Activated T-helper 1 cell treated with anti-CD3 and anti-CD28 coated beads, Interleukin-12 subunit alpha, Interleukin-12 subunit beta, Interleukin-2, Interleukin-4 antibody, amounts not matched to agents 30 ng/mL and 10 ng/mL and 1 ng/mL, durations not matched to agents 14 hours and 24 hours and 36 hours (primary cell): ENCODE data around the gene DPY19L1. TPM values are rescaled to one million over a fixed set of nuclear protein-coding genes. Genes with fewer than 3 reads are reported as not detected.
"Not testable (repeated sequence)": the region's sequence is repeated elsewhere in the genome, so short reads cannot be mapped to it uniquely, and the experiment has no call there.

ENCODE experiments used
- DNase-seq: peaks from one replicate; pipeline ENCODE4 v3.0.0; 2021; ENCODE audit warnings: low spot score
- H3K27ac Mint-ChIP-seq: one replicate; pipeline ENCODE4 v1.8.0; 2021; ENCODE audit warnings: mild to moderate bottlenecking, mixed read lengths
- H3K27me3 Mint-ChIP-seq: one replicate; pipeline ENCODE4 v1.8.0; 2022; ENCODE audit warnings: mild to moderate bottlenecking, moderate library complexity, mixed read lengths; ENCODE audit not compliant: insufficient read depth
- H3K36me3 Mint-ChIP-seq: one replicate; pipeline ENCODE4 v1.8.0; 2021; ENCODE audit warnings: low read depth, mixed read lengths
- H3K4me1 Mint-ChIP-seq: one replicate; pipeline ENCODE4 v1.8.0; 2021; ENCODE audit warnings: low read depth, mixed read lengths
- H3K4me3 Mint-ChIP-seq: one replicate; pipeline ENCODE4 v1.8.0; 2021; ENCODE audit warnings: mild to moderate bottlenecking, moderate library complexity, mixed read lengths
- H3K9me3 Mint-ChIP-seq: one replicate; pipeline ENCODE4 v1.8.0; 2021; ENCODE audit warnings: mixed read lengths
- intact Hi-C: fragments of 100-400 bp; cut with micrococcal nuclease; formaldehyde crosslinking; loops from one replicate; pipeline ENCODE4 v1.15.1; 2024
- total RNA-seq: library from RNA; stranded (reverse); gene quantifications from 2 replicates; pipeline ENCODE4 v1.2.3, GENCODE V29; 2022

Gene DPY19L1
- total RNA-seq, 1 donor from 2014 or later, result 12.0 TPM

DNA sequence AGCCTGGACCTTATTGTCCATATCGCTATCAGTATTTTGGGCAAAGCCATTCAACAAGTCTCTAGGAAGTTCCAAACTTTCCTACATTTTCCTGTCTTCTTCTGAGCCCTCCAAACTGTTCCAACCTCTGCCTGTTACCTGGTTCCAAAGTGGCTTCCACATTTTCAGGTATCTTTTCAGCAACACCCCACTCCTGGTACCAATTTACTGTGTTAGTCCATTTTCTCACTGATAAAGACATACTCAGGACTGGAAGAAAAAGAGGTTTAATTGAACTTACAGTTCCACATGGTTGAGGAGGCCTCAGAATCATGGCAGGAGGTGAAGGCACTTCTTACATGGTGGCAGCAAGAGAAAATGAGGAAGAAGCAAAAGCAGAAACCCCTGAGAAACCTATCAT, 153.4 kb downstream of the DPY19L1 start:
- DNase-seq, H3K27me3 Mint-ChIP-seq, H3K36me3 Mint-ChIP-seq, intact Hi-C loops, H3K4me3 Mint-ChIP-seq, H3K4me1 Mint-ChIP-seq, H3K27ac Mint-ChIP-seq: not testable (repeated sequence)
- peaks cover 14% of the 10 kb centered on the region for H3K9me3 Mint-ChIP-seq

- intact Hi-C loops, result no loop called here
- Mint-ChIP-seq H3K4me1 (no peaks in the 10 kb centered on the region), H3K27ac (no peak overlapping the region), H3K4me3 (no peak overlapping the region), H3K9me3 (peaks cover 14% of the 10 kb centered on the region), H3K36me3 (no peaks in the 10 kb centered on the region), H3K27me3 (no peaks in the 10 kb centered on the region)
- no peak for DNase-seq
Measured at GRCh38 chr7:34879871-34880270, 157.4 kb downstream of the DPY19L1 start.

DNA sequence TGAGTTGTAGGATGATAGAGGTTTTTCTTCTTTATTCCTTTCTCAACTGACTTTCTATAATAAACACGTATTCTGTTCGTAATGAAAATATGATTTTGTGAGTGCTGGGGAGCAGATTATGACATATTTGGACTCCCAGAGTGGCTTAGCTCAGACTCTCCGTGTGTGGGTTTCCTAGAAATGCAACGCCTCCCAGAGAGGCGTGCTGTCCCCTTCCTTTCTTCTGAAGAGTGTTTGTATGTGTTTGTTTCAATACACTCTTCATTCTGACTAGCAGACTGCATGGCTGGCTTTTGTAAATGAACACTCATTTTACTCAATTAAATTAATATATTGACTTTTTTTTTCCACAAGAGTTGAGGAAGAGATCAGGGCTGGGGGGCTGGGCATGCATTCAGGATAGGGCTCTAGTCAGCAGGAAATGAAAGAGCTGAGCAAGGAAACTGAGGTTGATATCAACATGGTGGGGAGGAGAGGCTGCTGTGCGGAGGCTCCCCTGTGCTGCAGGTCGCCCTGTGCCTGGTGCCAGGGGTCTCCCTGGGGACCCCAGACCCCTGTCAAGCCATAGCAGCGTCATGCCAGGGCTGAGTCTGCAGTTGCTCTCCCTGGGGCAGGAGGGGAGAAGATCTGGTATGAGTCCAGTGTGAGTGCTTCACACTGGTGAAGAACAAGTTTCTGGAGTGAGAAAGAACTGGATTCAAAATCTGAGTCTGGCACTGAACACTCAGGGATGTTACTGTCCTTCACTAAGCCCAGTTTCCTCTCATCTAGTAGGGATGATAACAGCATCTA, 158.1 kb downstream of the DPY19L1 start:
- intact Hi-C loops, H3K36me3 Mint-ChIP-seq, H3K27me3 Mint-ChIP-seq, H3K4me3 Mint-ChIP-seq, H3K27ac Mint-ChIP-seq, DNase-seq, H3K4me1 Mint-ChIP-seq: not testable (repeated sequence)
- H3K9me3 Mint-ChIP-seq, result peaks cover 13% of the 10 kb centered on the region

Other genes starting within 250 kb of the DPY19L1 start
- gene TBX20, start 216.6 kb upstream of the DPY19L1 start, total RNA-seq, result 0.15 and 0.23 TPM in 2 replicates